HepG2 (cell line): ENCODE measurements around the gene PAPSS2. TPM values are rescaled to one million over a fixed set of nuclear protein-coding genes. Genes with fewer than 3 reads are reported as not detected.
"Not testable (repeated sequence)": the region's sequence is repeated elsewhere in the genome, so short reads cannot be mapped to it uniquely, and the experiment has no call there.

Experiments used
- ATAC-seq: fragments of 200-7000 bp; cut with Tn5 transposase; 3 replicates; pipeline ENCODE4 v1.9.1; 2020; ENCODE audit warnings: mild to moderate bottlenecking, moderate library complexity
- BruUV-seq: library from RNA; stranded (reverse); fragments of 400-500 nt; replicated peaks from 2 replicates; lab custom pipeline; 2021; lab: Mats Ljungman, UMichigan
- CTCF ChIA-PET: fragments of 300-600 bp; formaldehyde crosslinking; extraction: SDS; loops from one replicate; lab custom pipeline; 2021; ENCODE audit warnings: low total read pairs, inconsistent platforms, low intra/inter-chr PET ratio; lab: Yijun Ruan, JAX
- POLR2A ChIA-PET: fragments of 350-600 bp; sonication (Branson Sonifier 250); formaldehyde crosslinking; loops from one replicate; lab custom pipeline; 2020; ENCODE audit warnings: antibody characterized with exemption, inconsistent platforms; lab: Yijun Ruan, JAX
- DNase-seq: peaks from one replicate; pipeline ENCODE4 v3.0.0-alpha.2; 2015; ENCODE audit warnings: low spot score
- FAIRE-seq: peaks from 3 replicates; lab custom pipeline; 2011; peaks lifted over from hg19 to GRCh38; lab: Jason Lieb, UNC
- H2AFZ ChIP-seq: one replicate; pipeline ENCODE4 v1.6.1; 2011; ENCODE audit warnings: low read length, inconsistent platforms
- H3K27ac ChIP-seq: fragments of 300-600 bp; 3 replicates; pipeline ENCODE4 v1.8.0; 2011; ENCODE audit warnings: mixed run types, mild to moderate bottlenecking, mixed read lengths, low read length, inconsistent platforms; ENCODE audit not compliant: insufficient read depth; ENCODE audit errors: extremely low read length
- H3K27me3 ChIP-seq, 2 experiments: fragments of 200-600 bp in 1 of 2; 2 replicates in 1 of 2; 3 replicates in 1 of 2; pipeline versions ENCODE4 v1.6.0 to v1.8.0; 2011; ENCODE audit warnings: low read length in 2 of 2, mild to moderate bottlenecking in 2 of 2, moderate library complexity in 2 of 2, inconsistent platforms in 1 of 2; ENCODE audit not compliant: insufficient read depth in 2 of 2, control insufficient read depth in 1 of 2
- H3K36me3 ChIP-seq, 2 experiments: fragments of 200-600 bp in 1 of 2; replicated peaks in 1 of 2; 2 replicates in 1 of 2; 3 replicates in 1 of 2; pipeline versions ENCODE4 v1.5.1 to v1.8.0; 2011; ENCODE audit warnings: low read length in 2 of 2, inconsistent platforms in 1 of 2; ENCODE audit not compliant: insufficient read depth in 2 of 2, control insufficient read depth in 1 of 2
- H3K4me1 ChIP-seq: 2 replicates; pipeline ENCODE4 v1.5.1; 2012; ENCODE audit warnings: low read length, inconsistent platforms; ENCODE audit not compliant: insufficient read depth
- H3K4me2 ChIP-seq: 2 replicates; pipeline ENCODE4 v1.6.0; 2011; ENCODE audit warnings: low read depth, low read length, inconsistent platforms
- H3K4me3 ChIP-seq, 3 experiments: fragments of 200-600 bp in 1 of 3; sonication (generic), shearing (Covaris generic) in 1 of 3; replicated peaks in 1 of 3; 2 replicates each; pipeline ENCODE4 v1.5.1; 2011 to 2016; ENCODE audit warnings: low read length in 3 of 3, inconsistent platforms in 2 of 3, low read depth in 2 of 3, mild to moderate bottlenecking in 2 of 3, control low read depth in 1 of 3, mixed read lengths in 1 of 3; ENCODE audit not compliant: insufficient read depth in 1 of 3
- H3K79me2 ChIP-seq: one replicate; pipeline ENCODE4 v1.6.1; 2011; ENCODE audit warnings: low read length, inconsistent platforms; ENCODE audit not compliant: insufficient read depth
- H3K9ac ChIP-seq: 2 replicates; pipeline ENCODE4 v1.6.0; 2011; ENCODE audit warnings: mild to moderate bottlenecking, low read depth, low read length, inconsistent platforms; ENCODE audit not compliant: insufficient read depth
- H3K9me3 ChIP-seq: 2 replicates; pipeline ENCODE4 v1.5.1; 2012; ENCODE audit warnings: mild to moderate bottlenecking, low read length
- H4K20me1 ChIP-seq: 2 replicates; pipeline ENCODE4 v1.6.0; 2011; ENCODE audit warnings: inconsistent platforms, mild to moderate bottlenecking, low read length, moderate library complexity; ENCODE audit not compliant: insufficient read depth
- CENPBD1 ChIP-seq: sonication (generic); formaldehyde crosslinking; IDR thresholded peaks from 2 replicates; pipeline ENCODE4 v1.8.0; 2022; ENCODE audit warnings: missing genetic modification reagents, low read depth, mild to moderate bottlenecking, borderline replicate concordance
- ELF4 ChIP-seq: sonication (generic); formaldehyde crosslinking; IDR thresholded peaks from 2 replicates; pipeline ENCODE4 v1.5.0; 2020; ENCODE audit warnings: missing genetic modification reagents, mild to moderate bottlenecking, moderate library complexity, borderline replicate concordance
- EP300 ChIP-seq, 3 experiments: sonication (generic) in 1 of 3; formaldehyde crosslinking in 1 of 3; IDR thresholded peaks; 2 replicates each; pipeline versions ENCODE4 v1.5.1 to v1.6.1; 2011 to 2020; ENCODE audit warnings: low read depth in 2 of 3, low read length in 2 of 3, borderline replicate concordance in 1 of 3, improper control_type of control experiment in 1 of 3, mild to moderate bottlenecking in 1 of 3, missing genetic modification reagents in 1 of 3, moderate library complexity in 1 of 3
- MED8 ChIP-seq: sonication (generic); formaldehyde crosslinking; IDR thresholded peaks from 2 replicates; pipeline ENCODE4 v1.8.1; 2023; ENCODE audit warnings: mild to moderate bottlenecking, missing genetic modification reagents; ENCODE audit not compliant: insufficient replicate concordance
- in situ Hi-C: cut with HindIII; loops from 2 replicates; pipeline ENCODE4 v1.10.0; 2017; ENCODE audit warnings: low pct_unique_long_range_greater_than_20kb; ENCODE audit not compliant: extremely low pct_ligation_motif_present
- intact Hi-C: fragments of 100-400 bp; cut with micrococcal nuclease; formaldehyde crosslinking; loops from one replicate; pipeline ENCODE4 v1.10.0; 2022; ENCODE audit not compliant: unreplicated experiment
- polyA plus RNA-seq, 8 experiments: library from polyadenylated mRNA; depleted of rRNA in 3 of 8; stranded (reverse) in 7 of 8; unstranded in 1 of 8; fragments of >200 nt; fragmentation: Illumina TruSeq in 4 of 8; extraction: Trizol in 4 of 8; gene quantifications; 2 replicates each; pipeline versions ENCODE4 v1.2.1 to v1.2.3, GENCODE V29; 2011 to 2016; ENCODE audit warnings: low read depth in 4 of 8, missing spikeins in 1 of 8, mixed read lengths in 1 of 8; ENCODE audit not compliant: insufficient read depth in 1 of 8
- total RNA-seq, 5 experiments: library from RNA; depleted of rRNA; stranded (reverse); fragments of >200 nt; fragmentation: Illumina TruSeq; extraction: Trizol; gene quantifications; 2 replicates each; pipeline ENCODE4 v1.2.3, GENCODE V29; 2016; ENCODE audit warnings: low read depth in 1 of 5

Gene PAPSS2
- total and polyA plus RNA-seq, 2 of the 13 experiments (the other 11 are each of a cell fraction or from before 2014, with no cell fraction given) = 0.11 to 0.12 TPM

GRCh38 chr10:87619705-87620104 lies 40.0 kb upstream of the PAPSS2 start (continued):
- TF ChIP-seq EP300 (IDR thresholded peaks at IDR 0.05; ENCODE audit: low read depth in 2 of 2, low read length in 2 of 2) (0 out of 4 replicates have a peak, but pooled peaks of 1 of the 2 experiments have one; percentile 7), EP300 (CRISPR knock-in tag; IDR thresholded peaks at IDR 0.05; ENCODE audit: borderline replicate concordance) (no peak), CENPBD1 (no peak), ELF4 (CRISPR knock-in tag) (no peak), MED8 (CRISPR knock-in tag) (no peak)

- H3K4me2 ChIP-seq, H4K20me1 ChIP-seq, H2AFZ ChIP-seq, POLR2A ChIA-PET, H3K9me3 ChIP-seq, ATAC-seq, H3K36me3 ChIP-seq, FAIRE-seq, H3K27me3 ChIP-seq, H3K79me2 ChIP-seq, H3K9ac ChIP-seq, H3K4me3 ChIP-seq, CTCF ChIA-PET, in situ Hi-C loops, BruUV-seq, H3K27ac ChIP-seq, DNase-seq: not testable (repeated sequence)
- intact Hi-C loops = loop anchor here (10.0 kb wide), 1 partner anchor 87 kb away; no protein-coding TSS in a partner anchor
- peaks cover 48% of the 10 kb centered on the region for H3K4me1 ChIP-seq
Observed at GRCh38 chr10:87621440-87621839, 38.2 kb upstream of the PAPSS2 start.
